Stimulated activated CD4-positive, alpha-beta T cell treated with anti-CD3 and anti-CD28 coated beads, Interleukin-4, amount 100 ng/mL, for 24 hours (primary cell): Measurements from ENCODE around the gene PIPOX.
"Not testable (repeated sequence)": the region's sequence is repeated elsewhere in the genome, so short reads cannot be mapped to it uniquely, and the experiment has no call there.

Experiments used
- DNase-seq: peaks from one replicate; pipeline ENCODE4 v3.0.0-alpha.2; 2020

PIPOX gene

DNA sequence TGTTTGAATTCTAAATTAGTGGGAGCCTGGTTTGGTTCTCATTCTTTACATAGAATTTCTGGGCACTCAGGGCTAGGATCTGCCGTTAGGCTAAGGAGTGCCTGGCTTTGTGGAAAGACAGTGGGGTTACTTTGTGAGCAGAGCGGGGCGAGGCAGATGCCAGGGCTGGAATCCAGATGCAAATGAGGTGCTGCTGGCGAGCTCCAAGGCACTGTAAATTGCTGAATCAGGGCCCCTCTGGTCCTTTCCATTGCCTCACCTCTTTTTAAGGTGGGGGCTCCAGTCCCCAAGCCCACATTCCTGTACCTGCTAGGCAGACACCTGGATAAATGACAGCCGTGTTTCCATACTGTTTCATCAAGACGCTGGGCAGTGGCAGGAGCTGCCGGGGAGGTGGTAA, 33.8 kb downstream of the PIPOX start:
- DNase-seq, result no peak

DNA sequence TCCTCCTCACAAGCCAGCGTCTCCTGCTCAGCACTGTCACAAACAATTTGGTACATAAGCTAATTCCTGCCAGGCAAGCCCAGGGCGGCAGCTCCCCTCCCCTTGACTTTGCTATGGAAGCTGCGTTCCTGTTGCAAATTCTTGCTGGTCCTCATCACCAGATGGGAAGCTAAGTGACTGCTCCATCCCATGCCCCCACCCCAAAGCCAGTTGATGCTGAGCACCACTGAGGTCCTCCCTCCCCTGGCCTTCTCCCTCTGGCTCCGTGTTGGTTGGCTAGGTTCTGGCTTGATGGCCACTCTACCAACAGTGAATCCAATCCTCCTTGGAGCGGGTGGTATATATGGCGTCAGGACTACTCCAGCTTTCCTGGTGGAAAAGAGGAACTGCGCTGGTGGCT, 34.4 kb downstream of the PIPOX start:
- DNase-seq, result no peak

DNA sequence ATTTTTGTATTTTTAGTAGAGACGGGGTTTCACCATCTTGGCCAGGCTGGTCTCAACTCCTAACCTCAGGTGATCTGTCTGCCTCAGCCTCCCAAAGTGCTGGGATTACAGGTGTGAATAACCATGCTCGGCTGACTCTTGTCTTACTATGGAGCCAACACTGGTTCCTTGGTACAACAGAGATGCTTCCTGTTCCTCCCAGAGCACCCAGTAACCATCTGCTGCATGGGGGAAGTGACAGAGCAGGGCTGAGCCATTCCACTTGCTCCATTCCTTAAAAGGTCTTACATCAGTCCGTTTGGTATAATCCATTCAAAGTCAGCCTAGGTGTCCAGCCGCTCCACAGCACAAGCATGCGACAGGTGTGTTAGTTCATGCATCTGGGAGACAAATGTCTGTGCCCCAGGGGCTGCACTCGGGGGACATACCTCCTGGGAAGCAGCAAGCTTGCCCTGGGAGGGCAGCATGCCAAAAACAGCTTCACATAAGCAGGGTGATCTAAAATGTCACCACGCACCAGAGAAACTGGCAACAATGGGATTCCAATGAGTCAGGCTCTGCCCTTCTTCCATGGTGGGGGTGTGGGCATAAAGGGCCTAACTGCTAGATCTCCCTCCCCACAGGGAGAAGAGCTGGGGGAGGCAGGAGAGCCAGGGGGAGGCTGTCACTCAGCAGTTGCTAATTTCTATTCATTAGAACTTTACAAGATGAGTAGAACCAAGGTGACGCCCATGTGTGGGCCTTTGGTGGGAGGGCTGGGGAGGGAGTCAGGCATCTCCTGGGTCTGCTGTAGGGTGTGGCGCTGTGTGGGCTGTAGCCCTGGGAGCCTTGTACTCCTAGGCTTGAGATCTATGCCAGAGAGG, 35.5 kb downstream of the PIPOX start:
- DNase-seq, result no peak

DNA sequence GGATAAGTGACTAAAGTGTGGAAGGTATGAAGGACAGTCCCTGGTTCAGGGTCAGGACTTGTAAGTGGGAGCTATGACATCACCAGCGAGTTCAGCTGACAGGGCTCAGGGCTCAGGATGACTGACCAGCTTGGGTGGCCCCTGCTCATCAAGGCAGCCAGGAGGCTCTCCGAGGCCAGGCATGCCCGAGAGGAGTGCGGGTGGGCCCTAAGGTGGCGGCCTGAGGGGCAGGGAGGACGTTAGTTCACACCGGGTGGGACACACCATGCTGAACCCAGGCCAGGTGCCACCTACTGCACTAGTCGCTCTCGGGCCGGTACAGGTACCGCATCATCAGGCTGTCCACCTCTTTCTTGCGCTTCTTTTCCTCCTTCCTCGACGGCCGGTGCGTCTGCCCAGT, 36.5 kb downstream of the PIPOX start:
- DNase-seq, result no peak

DNA sequence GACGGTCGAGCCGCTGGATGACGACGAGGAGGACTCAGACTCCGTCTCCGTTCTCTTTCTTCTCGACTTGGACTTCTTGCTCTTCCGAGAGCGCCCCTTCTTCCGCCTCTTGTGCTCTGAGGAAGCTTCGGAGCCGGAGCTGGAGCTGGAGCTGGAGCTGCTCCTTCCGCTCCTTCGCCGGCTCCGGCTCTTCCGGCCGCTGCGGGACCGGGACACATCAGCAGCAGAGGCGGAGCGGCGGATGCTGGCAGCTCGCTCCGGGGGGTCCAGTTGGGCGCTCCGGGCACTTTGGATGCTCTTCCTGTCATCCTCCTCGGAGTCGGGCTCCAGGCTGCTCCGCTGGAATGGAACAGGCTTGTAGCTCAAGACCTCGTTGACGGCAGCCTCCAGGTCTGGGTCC, 36.9 kb downstream of the PIPOX start:
- DNase-seq, result no peak

DNA sequence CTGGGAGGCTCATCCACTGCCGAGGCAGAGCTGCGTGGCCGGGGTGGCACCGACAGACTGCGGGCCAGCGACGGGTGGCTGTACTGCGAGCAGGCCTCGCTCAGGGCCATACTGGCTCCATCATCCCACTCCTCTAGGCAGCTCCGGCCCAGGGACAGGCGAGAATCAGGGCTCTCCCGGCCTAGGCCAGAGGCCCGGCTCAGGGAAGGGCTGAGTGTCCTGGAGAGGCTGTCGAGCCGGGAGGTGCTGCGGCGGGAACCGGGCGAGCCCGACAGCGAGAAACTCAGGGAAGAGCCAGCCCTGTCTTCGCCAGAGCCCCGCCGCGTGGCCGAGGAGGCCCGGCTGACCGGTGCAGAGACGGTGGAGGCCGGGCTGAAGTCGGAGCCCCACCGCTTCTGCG, 37.4 kb downstream of the PIPOX start:
- no peak for DNase-seq

DNA sequence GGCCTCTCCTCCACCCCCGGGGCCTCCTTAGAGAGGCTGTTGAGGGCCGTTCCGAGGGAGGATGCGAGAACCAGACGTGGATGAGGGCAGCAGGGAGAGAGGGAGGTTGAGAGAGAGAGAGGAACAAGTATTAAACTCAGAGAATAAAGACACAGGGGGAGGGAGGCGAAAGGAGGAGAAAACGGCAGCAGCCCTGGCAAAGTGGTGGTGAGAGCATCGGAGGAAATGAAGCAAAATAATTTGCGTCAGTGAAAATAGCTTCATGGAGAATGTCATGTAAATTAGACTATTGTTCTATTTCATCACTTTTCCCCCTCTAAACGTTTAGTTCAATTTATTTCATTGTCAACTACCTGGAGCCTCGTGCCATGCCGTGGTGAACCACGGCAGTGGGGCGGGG, 38.0 kb downstream of the PIPOX start:
- no peak for DNase-seq

DNA sequence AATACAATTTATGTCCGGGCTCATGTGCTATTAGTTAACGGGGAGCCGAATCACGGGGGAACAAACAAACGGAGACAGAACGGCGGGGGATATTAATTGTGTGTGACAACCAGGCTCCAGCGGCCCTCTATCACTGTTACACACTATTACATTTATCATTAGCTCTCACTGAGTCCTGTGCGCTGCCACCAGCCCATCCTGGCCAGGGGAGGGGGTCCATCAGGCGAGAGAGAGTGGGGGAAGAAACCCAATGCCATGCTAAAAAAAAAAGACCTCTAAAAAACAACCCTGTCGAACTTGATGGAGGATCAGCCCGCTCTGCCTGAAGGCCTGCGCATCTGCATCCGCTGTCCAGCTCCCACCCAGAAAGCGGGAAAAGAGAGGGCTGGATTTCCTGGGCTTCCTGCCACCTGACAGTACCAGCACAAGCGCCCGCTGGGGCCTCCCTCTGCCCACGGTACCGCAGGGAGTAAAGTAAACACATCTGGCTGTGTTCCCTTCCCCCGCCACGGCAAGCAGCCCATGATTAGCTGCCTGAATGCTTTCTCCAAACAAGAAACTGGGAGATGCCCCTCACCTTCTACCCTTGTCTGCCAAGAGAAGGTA, 41.7 kb downstream of the PIPOX start:
- no peak for DNase-seq

DNA sequence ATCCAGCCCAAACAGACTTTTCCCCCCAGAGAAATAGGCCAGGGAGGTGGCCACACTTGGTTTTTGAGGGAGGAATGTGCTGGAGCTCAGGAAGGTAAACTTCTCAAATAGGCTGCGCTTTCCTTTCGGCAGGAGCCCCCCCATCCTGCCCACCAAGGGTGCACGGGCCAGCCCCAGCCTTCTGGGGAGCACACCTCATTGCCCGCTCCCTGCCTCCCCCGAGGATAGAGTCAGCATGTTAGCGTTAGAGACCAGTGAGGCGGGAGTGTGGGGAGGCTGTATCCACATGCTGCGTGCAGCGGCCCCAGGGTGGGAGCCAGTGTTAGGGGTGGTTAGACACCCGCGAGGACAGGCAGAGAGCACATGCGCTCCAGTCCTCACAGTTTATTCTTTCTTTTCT, 42.3 kb downstream of the PIPOX start:
- DNase-seq, result no peak

DNA sequence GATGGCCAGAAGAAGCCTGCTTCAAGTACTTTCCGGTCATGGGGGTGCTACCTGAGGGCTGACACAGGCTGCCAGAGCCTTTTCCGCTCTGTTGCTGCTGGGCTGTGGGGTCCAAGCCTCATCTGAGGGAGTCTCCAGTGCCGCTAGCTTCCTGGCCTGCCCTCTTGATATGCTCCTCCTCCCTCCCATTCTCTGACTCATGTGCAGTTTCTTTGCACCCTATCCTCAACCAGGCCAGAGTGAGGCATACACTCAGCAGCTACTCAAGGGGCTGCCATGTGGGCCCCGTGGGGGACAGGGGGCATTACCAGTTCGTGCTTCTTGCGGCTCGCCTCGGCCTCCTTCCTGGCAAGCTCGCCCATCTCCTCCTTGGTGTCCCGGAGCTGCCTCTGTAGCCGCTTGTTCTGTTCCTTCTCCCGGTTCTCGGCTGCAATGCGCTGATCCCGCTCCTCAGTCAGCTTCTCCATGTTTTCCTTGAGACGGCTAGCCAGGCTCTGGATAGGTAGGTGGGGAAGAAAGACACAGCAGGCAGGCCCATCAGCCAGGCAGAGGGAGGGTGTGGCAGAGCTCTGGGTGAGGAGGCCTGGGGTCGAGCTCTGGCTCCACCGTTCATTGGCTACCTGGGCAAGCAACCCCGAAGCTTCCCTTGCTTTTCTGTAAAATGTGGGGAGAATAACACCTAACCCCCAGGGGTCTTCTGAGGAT, 43.8 kb downstream of the PIPOX start:
- DNase-seq, result no peak

DNA sequence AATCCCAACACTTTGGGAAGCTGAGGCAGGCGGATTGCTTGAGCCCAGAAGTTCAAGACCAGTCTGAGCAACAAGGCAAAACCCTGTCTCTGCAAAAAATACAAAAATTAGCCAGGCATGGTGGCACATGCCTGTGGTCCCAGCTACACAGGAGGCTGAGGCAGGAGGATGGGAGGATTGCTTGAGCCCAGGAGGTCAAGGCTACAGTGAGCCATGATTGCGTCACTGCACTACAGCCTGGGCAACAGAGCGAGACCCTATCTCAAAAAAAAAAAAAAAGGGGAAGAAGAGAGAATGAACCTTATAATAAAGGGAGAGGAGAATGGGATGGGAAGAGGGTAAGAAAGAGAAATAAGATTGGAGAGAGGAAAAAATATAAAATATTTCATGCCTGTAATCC, 45.8 kb downstream of the PIPOX start:
- DNase-seq, result not testable (repeated sequence)

DNA sequence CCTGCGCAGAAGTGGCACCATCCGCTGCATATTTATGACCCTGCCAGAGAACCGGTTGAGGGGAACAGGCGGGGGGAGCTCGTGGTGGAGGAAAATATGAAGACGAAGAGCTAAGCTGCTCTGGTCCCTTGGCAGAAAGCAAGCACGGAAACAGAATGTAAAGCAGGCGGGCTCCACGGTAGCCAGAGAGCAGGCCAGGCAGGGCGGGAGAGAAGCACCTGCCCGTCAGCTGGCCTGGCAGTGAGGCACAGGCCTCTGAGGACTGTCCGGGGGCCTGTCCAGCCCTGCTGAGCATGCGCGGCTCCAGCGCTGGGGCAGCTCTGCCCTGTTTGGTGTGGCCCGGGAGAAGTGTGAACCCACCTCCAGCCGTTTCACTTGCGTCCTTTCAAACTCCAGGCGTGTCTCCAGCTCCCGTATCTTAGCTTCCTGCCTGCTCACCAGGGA, 46.7 kb downstream of the PIPOX start:
- DNase-seq, result no peak

DNA sequence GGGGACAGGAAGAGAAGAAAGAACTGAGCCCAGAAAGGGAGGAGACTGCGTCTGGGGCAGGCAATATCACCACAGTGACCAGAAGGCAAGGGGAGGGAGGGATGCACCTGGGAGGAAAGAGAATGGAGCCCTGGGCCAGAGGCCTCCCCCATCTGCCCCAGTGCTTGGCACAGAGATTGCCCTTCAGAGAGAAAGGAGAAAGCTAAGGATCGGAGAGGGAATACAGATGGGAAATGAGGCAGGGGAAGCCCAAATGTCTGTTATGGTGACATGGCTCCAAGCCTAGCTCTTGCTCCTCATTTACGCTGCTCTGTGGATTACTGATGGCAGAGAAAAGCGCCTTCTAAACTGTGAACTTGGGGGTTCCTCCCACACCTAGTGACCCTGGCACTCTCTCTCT, 47.2 kb downstream of the PIPOX start:
- no peak for DNase-seq

DNA sequence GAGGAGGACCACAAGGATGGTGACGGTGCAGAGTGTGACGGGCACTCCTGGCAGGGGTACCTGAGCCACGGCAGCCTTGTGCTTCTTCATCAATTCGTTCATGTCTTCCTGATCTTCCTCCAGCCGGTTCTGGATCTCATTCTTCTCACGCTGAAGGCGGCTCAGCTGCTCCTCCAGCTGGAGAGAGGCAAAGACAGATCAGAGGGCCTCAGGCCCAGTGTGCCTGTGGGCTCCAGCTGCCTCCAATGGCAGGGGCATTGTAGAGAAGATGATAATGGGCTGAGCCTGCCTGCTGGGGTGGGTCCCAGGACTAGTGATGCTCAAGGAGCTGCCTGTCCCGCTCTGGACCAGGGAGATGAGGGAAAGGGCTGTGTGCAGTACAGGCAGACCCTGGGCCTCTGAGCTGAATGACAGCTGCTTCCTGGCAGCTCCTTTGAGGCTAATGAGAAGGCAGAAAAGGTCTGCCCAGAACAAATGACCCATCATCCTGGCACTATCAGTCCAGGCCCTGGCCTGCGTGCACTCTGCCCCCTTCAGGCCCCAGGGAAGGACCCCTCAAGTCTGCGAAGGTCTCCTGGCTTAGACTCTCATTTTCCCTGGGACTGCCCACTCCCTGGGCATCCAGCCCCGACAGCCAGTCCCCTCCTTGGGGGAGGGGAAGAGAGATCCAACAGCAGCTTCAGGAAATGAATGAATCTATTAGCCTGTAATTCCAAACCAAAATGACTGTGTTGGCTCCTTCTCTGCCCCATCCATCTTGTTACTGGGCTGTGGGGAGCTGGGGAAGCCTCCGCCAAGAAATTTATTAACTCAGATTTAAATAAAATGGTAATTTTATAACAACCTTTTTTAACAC, 48.0 kb downstream of the PIPOX start:
- DNase-seq, result no peak

DNA sequence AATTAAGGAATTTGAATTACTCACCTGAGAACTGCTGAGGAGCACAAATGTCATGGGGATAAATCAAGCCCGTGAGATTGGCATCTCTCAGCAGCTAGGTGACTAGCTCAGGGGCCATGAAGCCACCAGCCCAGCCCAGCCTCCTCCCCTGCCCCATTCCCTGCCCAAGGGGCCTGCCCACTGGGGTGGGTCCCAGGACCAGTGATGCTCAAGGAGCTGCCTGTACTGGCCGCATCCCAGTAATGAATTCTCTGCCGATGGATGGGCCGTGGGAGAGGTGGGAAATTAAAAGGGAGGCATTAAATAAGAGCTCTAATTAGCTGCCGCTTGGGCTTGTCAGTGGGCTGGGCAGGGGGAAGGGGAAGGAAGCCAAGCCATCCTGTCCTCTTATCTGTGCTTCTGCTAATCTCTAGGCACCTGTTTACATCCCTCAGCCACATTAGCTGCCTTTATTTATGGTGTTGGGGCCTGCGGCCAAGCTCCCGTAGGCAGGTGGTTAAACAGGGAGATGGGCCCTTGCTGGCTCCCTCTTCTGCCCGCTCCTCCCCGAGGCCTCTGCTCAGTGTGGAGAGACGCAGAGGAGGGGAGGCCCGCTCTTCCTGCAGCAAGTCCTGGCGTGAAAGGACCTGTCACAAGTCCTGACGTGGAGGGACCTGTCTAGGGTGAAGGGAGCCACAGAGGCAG, 48.8 kb downstream of the PIPOX start:
- DNase-seq, result no peak

DNA sequence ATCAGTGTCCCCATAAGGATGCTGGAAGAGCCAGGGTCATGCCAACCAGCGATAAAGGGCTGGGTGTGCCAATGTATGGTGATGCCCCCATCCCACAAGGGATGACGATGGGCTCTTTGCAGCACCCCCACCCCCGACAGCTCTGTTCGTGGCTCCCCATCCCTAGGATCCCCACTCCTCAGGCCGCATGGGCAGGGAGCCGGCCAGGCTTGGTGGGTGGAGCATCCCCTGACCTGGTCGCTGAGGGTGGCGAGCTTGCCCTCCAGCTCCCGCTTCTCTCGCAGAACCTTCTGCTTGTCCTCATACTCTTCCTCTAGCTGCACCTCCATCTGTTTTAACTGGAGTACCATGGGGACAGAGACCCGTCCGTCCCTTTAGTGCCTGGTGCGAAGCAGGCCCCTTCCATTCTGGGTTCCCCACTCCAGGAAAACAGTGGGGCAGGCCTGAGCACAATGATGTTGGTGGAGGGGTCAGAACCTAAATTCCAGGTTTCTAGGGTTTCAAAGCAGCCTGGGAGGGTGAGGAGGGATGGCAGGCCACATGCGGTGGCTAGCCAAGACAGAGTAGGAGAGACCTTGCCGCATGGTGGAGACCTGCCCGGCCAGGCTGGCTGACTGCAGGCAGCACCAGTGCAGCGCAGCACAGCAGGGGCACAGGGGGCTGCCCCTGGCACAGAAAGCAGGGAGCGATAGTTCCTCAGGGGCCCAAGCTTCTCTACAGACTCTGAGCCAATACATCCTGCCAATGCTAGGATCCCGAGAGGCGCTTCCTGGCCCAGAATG, 50.3 kb downstream of the PIPOX start:
- DNase-seq, result no peak

DNA sequence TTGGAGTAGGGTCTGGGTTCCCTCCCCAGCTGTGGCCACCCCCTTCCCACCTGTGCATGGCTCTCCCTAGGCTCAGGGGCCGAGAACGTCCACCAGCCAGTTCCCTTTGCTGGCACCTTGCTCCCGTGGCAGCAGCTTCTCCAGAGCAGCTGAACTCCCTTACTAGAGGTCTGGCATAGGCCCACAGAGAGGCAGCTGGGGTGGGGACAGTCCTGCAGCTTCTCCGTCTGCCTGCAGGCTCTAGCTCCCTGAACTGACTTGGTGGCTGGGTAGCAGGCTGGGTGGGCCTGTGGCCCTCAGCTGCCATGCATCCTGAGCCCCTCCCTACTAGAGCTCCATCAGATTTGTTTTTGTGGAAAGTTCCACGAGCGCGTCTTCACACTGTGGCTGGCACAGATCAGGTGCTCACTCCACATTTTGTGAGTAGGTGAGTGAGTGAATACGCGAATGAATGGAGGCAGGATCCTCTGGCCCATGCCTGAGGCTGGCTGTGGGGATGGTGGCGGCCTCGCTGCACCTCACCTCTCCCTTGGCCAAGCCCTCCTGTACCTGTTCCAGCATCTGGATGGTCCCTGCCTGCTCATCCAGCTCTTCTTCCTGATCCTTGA, 51.3 kb downstream of the PIPOX start:
- DNase-seq, result no peak

DNA sequence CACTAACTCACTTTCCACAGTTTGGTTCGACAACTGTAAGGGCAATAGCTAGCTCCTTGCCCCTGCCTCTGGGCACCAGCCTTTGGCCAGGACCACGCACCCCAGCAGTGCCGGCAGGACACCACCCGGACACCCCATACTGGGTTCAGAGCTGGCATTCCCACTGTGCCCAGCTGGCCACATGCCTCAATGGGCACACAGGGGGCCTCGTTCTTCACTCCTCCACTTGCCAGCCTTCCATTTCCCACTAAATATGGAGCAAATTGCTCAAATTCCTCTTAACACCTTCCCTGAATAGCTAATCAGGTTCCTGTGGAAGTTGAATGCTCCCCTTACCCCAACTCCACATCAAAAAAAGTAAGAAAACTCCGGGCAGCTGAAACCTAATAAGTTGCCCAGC, 52.5 kb downstream of the PIPOX start:
- DNase-seq, result no peak

DNA sequence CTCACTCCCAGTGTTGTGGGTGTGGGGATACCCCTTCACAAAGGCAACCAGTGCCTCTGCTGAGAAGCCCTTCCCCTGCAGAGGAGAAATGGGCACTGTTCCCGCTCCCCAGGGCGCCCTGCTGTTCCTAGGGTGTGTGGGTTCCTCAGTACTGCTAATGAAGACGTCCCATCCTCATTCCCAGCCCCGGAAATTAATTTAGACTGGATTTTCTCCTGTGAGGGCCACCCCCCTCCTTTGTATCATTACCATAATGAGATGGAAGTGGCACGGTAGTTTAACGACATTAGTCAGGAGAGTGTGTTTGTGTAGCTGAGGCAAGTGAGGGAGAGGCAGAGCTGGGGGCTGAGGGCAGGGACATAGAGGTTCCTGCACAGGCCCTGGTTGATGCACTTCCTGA, 53.2 kb downstream of the PIPOX start:
- no peak for DNase-seq

DNA sequence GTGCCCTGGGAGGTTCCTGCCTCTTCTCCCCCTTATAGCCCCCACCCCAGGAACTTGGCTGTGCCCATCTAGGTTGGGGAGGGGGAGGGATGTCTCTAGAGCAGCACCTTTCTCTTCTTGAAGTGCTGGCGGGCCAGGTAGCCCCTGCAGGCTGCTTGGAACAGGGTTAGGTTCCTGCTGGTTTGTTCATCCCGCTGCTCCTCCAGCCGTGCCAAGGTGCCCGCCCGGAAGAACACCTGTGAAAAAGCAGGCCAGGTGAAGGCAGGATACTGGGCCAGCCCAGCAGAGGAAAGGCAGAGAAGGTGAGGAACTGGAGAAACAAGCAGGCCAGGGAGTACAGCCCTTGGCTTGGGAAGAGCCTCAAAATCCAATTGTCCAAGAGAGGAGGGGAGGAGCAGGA, 56.6 kb downstream of the PIPOX start:
- no peak for DNase-seq

DNA sequence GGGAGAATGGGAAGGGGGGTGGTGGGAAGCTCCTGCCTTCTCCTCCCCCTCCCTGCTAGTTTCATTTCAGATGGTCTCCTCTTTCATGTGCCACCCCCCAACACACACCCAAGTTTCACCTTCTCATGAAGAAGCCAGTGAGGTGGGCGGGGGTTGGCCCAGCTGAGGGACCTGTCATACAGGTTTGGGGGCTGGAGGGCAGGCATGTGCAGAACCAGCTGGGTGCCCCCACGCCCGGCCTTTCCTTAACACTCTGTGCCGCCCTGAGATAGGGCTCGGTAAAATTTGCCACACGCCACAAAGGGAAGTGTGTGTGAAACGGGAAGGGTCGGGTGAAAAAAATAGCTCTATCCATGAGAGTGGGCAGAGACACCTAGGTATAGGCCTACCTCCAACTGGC, 57.4 kb downstream of the PIPOX start:
- DNase-seq, result no peak
